Measurements from ENCODE around the gene PEX11A.

The PEX11A gene

GRCh38 chr15:89666858-89667705 lies 23.5 kb downstream of the PEX11A start:
- peak; percentile 20 for DNase-seq (ENCODE audit: low spot score)
- in situ Hi-C loops (cut with MboI; ENCODE audit: low sequenced_read_pairs, unreplicated experiment), result no loop called here
- no peak for TF ChIP-seq CTCF (IDR thresholded peaks at IDR 0.05; ENCODE audit: borderline replicate concordance, control extremely low read depth, extremely low read depth, insufficient read depth, missing control alignments)

- peak; percentile 40 for DNase-seq (ENCODE audit: low spot score)
- in situ Hi-C loops (cut with MboI; ENCODE audit: low sequenced_read_pairs, unreplicated experiment), result no loop called here
- TF ChIP-seq CTCF (IDR thresholded peaks at IDR 0.05; ENCODE audit: borderline replicate concordance, control extremely low read depth, extremely low read depth, insufficient read depth, missing control alignments), result no peak
Observed at GRCh38 chr15:89666184-89666857, 24.2 kb downstream of the PEX11A start.

GRCh38 chr15:89665449-89666181 lies 24.9 kb downstream of the PEX11A start:
- DNase-seq (ENCODE audit: low spot score), result peak; percentile 79
- in situ Hi-C loops (cut with MboI; ENCODE audit: low sequenced_read_pairs, unreplicated experiment), result no loop called here

GRCh38 chr15:89664441-89665350 lies 25.9 kb downstream of the PEX11A start:
- no peak for TF ChIP-seq CTCF (IDR thresholded peaks at IDR 0.05; ENCODE audit: borderline replicate concordance, control extremely low read depth, extremely low read depth, insufficient read depth, missing control alignments)
- DNase-seq (ENCODE audit: low spot score), result no peak
- in situ Hi-C loops (cut with MboI; ENCODE audit: low sequenced_read_pairs, unreplicated experiment), result no loop called here

More at GRCh38 chr15:89665449-89666181, 24.9 kb downstream of the PEX11A start:
- TF ChIP-seq CTCF (IDR thresholded peaks at IDR 0.05; ENCODE audit: borderline replicate concordance, control extremely low read depth, extremely low read depth, insufficient read depth, missing control alignments), result no peak

- no peak for TF ChIP-seq CTCF (IDR thresholded peaks at IDR 0.05; ENCODE audit: borderline replicate concordance, control extremely low read depth, extremely low read depth, insufficient read depth, missing control alignments)
- in situ Hi-C loops (cut with MboI; ENCODE audit: low sequenced_read_pairs, unreplicated experiment), result no loop called here
- DNase-seq (ENCODE audit: low spot score), result no peak
Observed at GRCh38 chr15:89662893-89663626, 27.5 kb downstream of the PEX11A start.

Data from GM13976 (cell line).